HepG2 (cell line): ENCODE data around the gene ZNF586. TPM values are rescaled to one million over a fixed set of nuclear protein-coding genes. Genes with fewer than 3 reads are reported as not detected.

ENCODE experiments used
- polyA plus RNA-seq, 8 experiments: library from polyadenylated mRNA; depleted of rRNA in 3 of 8; stranded (reverse) in 7 of 8; unstranded in 1 of 8; fragments of >200 nt; fragmentation: Illumina TruSeq in 4 of 8; extraction: Trizol in 4 of 8; gene quantifications; 2 replicates each; pipeline versions ENCODE4 v1.2.1 to v1.2.3, GENCODE V29; 2011 to 2016; ENCODE audit warnings: low read depth in 4 of 8, missing spikeins in 1 of 8, mixed read lengths in 1 of 8; ENCODE audit not compliant: insufficient read depth in 1 of 8
- total RNA-seq, 5 experiments: library from RNA; depleted of rRNA; stranded (reverse); fragments of >200 nt; fragmentation: Illumina TruSeq; extraction: Trizol; gene quantifications; 2 replicates each; pipeline ENCODE4 v1.2.3, GENCODE V29; 2016; ENCODE audit warnings: low read depth in 1 of 5

ZNF586 gene
- total and polyA plus RNA-seq, 2 of the 13 experiments (the other 11 are each of a cell fraction or from before 2014, with no cell fraction given), result 0.50 to 3.4 TPM

Other genes starting within 250 kb of the ZNF586 start
- gene ZNF549, start 242.3 kb upstream of the ZNF586 start, total RNA-seq (2016; rRNA removed; fragmentation: Illumina TruSeq; extraction: Trizol), result 6.4 and 8.8 TPM in 2 replicates
- gene ZNF549, start 242.3 kb upstream of the ZNF586 start, polyA plus RNA-seq (2011; rRNA removed), result 2.8 and 2.9 TPM in 2 replicates
- gene ZNF550, start 209.8 kb upstream of the ZNF586 start, total RNA-seq (2016; rRNA removed; fragmentation: Illumina TruSeq; extraction: Trizol), result 8.0 and 8.6 TPM in 2 replicates
- gene ZNF550, start 209.8 kb upstream of the ZNF586 start, polyA plus RNA-seq (2011; rRNA removed), result 9.1 and 12.1 TPM in 2 replicates
- 5.3 and 6.6 TPM in 2 replicates for gene ZNF416, start 190.8 kb upstream of the ZNF586 start, total RNA-seq (2016; rRNA removed; fragmentation: Illumina TruSeq; extraction: Trizol)
- 1.5 and 2.1 TPM in 2 replicates for gene ZNF416, start 190.8 kb upstream of the ZNF586 start, polyA plus RNA-seq (2011; rRNA removed)
- 7.2 and 9.8 TPM in 2 replicates for gene ZIK1, start 185.5 kb upstream of the ZNF586 start, total RNA-seq (2016; rRNA removed; fragmentation: Illumina TruSeq; extraction: Trizol)
- 1.9 and 2.1 TPM in 2 replicates for gene ZIK1, start 185.5 kb upstream of the ZNF586 start, polyA plus RNA-seq (2011; rRNA removed)
- gene ZNF530, start 169.8 kb upstream of the ZNF586 start, total RNA-seq (2016; rRNA removed; fragmentation: Illumina TruSeq; extraction: Trizol), result 7.5 and 7.8 TPM in 2 replicates
- gene ZNF530, start 169.8 kb upstream of the ZNF586 start, polyA plus RNA-seq (2011; rRNA removed), result 1.1 and 1.6 TPM in 2 replicates
- gene ZNF134, start 155.4 kb upstream of the ZNF586 start, total RNA-seq (2016; rRNA removed; fragmentation: Illumina TruSeq; extraction: Trizol), result 17.1 and 19.4 TPM in 2 replicates
- gene ZNF134, start 155.4 kb upstream of the ZNF586 start, polyA plus RNA-seq (2011; rRNA removed), result 6.8 and 7.1 TPM in 2 replicates
- 11.2 and 12.2 TPM in 2 replicates for gene ZNF211, start 136.5 kb upstream of the ZNF586 start, total RNA-seq (2016; rRNA removed; fragmentation: Illumina TruSeq; extraction: Trizol)
- 9.9 and 12.7 TPM in 2 replicates for gene ZNF211, start 136.5 kb upstream of the ZNF586 start, polyA plus RNA-seq (2011; rRNA removed)
- 0.56 and 0.60 TPM in 2 replicates for gene ZSCAN4, start 100.7 kb upstream of the ZNF586 start, total RNA-seq (2016; rRNA removed; fragmentation: Illumina TruSeq; extraction: Trizol)
- gene ZSCAN4, start 100.7 kb upstream of the ZNF586 start, polyA plus RNA-seq (2011; rRNA removed), result 0.68 and 0.73 TPM in 2 replicates
- 14.2 and 23.1 TPM in 2 replicates for gene ZNF551, start 87.7 kb upstream of the ZNF586 start, total RNA-seq (2016; rRNA removed; fragmentation: Illumina TruSeq; extraction: Trizol)
- gene ZNF551, start 87.7 kb upstream of the ZNF586 start, polyA plus RNA-seq (2011; rRNA removed), result 3.3 and 4.8 TPM in 2 replicates
- gene ZNF154, start 60.5 kb upstream of the ZNF586 start, total RNA-seq (2016; rRNA removed; fragmentation: Illumina TruSeq; extraction: Trizol), result not detected in 2 replicates
- gene ZNF154, start 60.5 kb upstream of the ZNF586 start, polyA plus RNA-seq (2011; rRNA removed), result not detected in 2 replicates
- gene ZNF671, start 42.1 kb upstream of the ZNF586 start, total RNA-seq (2016; rRNA removed; fragmentation: Illumina TruSeq; extraction: Trizol), result not detected in 2 replicates
- not detected in 2 replicates for gene ZNF671, start 42.1 kb upstream of the ZNF586 start, polyA plus RNA-seq (2011; rRNA removed)
- gene ZNF776, start 22.9 kb upstream of the ZNF586 start, total RNA-seq (2016; rRNA removed; fragmentation: Illumina TruSeq; extraction: Trizol), result 15.6 and 16.9 TPM in 2 replicates
- gene ZNF776, start 22.9 kb upstream of the ZNF586 start, polyA plus RNA-seq (2011; rRNA removed), result 7.6 and 8.2 TPM in 2 replicates
- 16.3 and 16.6 TPM in 2 replicates for gene ZNF552, start 45.2 kb downstream of the ZNF586 start, total RNA-seq (2016; rRNA removed; fragmentation: Illumina TruSeq; extraction: Trizol)
- 8.1 and 11.7 TPM in 2 replicates for gene ZNF552, start 45.2 kb downstream of the ZNF586 start, polyA plus RNA-seq (2011; rRNA removed)
- 29.9 and 33.6 TPM in 2 replicates for gene ZNF587B, start 60.6 kb downstream of the ZNF586 start, total RNA-seq (2016; rRNA removed; fragmentation: Illumina TruSeq; extraction: Trizol)
- gene ZNF587B, start 60.6 kb downstream of the ZNF586 start, polyA plus RNA-seq (2011; rRNA removed), result 4.3 and 5.2 TPM in 2 replicates
- gene ZNF587, start 80.2 kb downstream of the ZNF586 start, total RNA-seq (2016; rRNA removed; fragmentation: Illumina TruSeq; extraction: Trizol), result 17.5 and 22.9 TPM in 2 replicates
- 8.7 and 12.6 TPM in 2 replicates for gene ZNF587, start 80.2 kb downstream of the ZNF586 start, polyA plus RNA-seq (2011; rRNA removed)
- gene ZNF814, start 119.4 kb downstream of the ZNF586 start, total RNA-seq (2016; rRNA removed; fragmentation: Illumina TruSeq; extraction: Trizol), result 2.3 and 3.4 TPM in 2 replicates
- gene ZNF814, start 119.4 kb downstream of the ZNF586 start, polyA plus RNA-seq (2011; rRNA removed), result 2.1 and 2.5 TPM in 2 replicates
- gene ZNF417, start 146.9 kb downstream of the ZNF586 start, total RNA-seq (2016; rRNA removed; fragmentation: Illumina TruSeq; extraction: Trizol), result 13.7 and 14.1 TPM in 2 replicates
- gene ZNF417, start 146.9 kb downstream of the ZNF586 start, polyA plus RNA-seq (2011; rRNA removed), result 2.9 and 3.2 TPM in 2 replicates
- 0.27 TPM in 1 of 2 replicates, not detected in the other for gene ZNF418, start 165.7 kb downstream of the ZNF586 start, total RNA-seq (2016; rRNA removed; fragmentation: Illumina TruSeq; extraction: Trizol)
- 0.03 and 0.07 TPM in 2 replicates for gene ZNF418, start 165.7 kb downstream of the ZNF586 start, polyA plus RNA-seq (2011; rRNA removed)
- gene ZNF256, start 178.0 kb downstream of the ZNF586 start, total RNA-seq (2016; rRNA removed; fragmentation: Illumina TruSeq; extraction: Trizol), result 6.0 and 6.7 TPM in 2 replicates
- 3.1 and 3.8 TPM in 2 replicates for gene ZNF256, start 178.0 kb downstream of the ZNF586 start, polyA plus RNA-seq (2011; rRNA removed)
- gene C19orf18, start 204.9 kb downstream of the ZNF586 start, total RNA-seq (2016; rRNA removed; fragmentation: Illumina TruSeq; extraction: Trizol), result 0.22 and 0.38 TPM in 2 replicates
- gene C19orf18, start 204.9 kb downstream of the ZNF586 start, polyA plus RNA-seq (2011; rRNA removed), result 0.55 and 0.56 TPM in 2 replicates
- 8.4 and 14.8 TPM in 2 replicates for gene ZNF606, start 233.1 kb downstream of the ZNF586 start, total RNA-seq (2016; rRNA removed; fragmentation: Illumina TruSeq; extraction: Trizol)
- 4.2 and 5.2 TPM in 2 replicates for gene ZNF606, start 233.1 kb downstream of the ZNF586 start, polyA plus RNA-seq (2011; rRNA removed)